Measurements from ENCODE around the gene GDF15.
A peak's percentile ranks its signal among the peaks of the same experiment; 100 is the strongest.
"Not testable (repeated sequence)": the region's sequence is repeated elsewhere in the genome, so short reads cannot be mapped to it uniquely, and the experiment has no call there.

The GDF15 gene

DNA sequence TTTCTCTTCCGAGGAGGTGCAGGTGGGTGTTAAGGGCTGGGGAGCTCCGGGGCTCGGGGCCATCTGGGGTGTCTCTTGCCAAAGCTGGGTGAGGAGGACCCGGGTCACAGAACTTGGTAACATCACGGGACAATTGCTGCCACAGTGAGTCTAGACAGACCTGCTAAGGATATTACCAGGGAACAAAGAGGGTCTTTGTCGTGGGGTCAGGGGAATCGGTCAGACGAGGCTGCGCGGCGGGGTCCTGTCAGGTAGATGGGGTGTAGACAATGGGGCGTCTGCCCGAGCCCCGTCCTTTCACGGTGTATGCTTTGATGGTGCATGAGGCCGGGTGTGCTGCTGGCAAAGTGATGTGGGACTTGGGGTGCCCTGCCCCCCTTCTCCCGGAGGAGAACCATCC lies 37.8 kb upstream of the GDF15 start:
- Histone ChIP-seq H4K20me1 (ENCODE audit: insufficient read depth, low read length) (no peaks in the 10 kb centered on the region), H3K27ac (ENCODE audit: low read length) (no peak overlapping the region), H2AFZ (ENCODE audit: low read depth, low read length) (no peak overlapping the region), H3K4me2 (ENCODE audit: insufficient read depth, low read length) (no peak overlapping the region), H3K4me1 (ENCODE audit: insufficient read depth, low read length) (no peaks in the 10 kb centered on the region), H3K4me3 (ENCODE audit: low read depth in 1 of 2, low read length in 2 of 2) (no peak overlapping the region), H3K79me2 (ENCODE audit: insufficient read depth, low read length) (no peaks in the 10 kb centered on the region), H3K9ac (ENCODE audit: low read depth, low read length) (no peak overlapping the region), H3K27me3 (ENCODE audit: insufficient read depth, low read length, poor library complexity) (no peaks in the 10 kb centered on the region), H3K36me3 (ENCODE audit: insufficient read depth, low read length) (no peaks in the 10 kb centered on the region), H3K9me3 (ENCODE audit: insufficient read depth, low read length, severe bottlenecking) (no peaks in the 10 kb centered on the region)
- ATAC-seq (ENCODE audit: insufficient read depth, low read depth) (no peak), DNase-seq (no peak)
- TF ChIP-seq, protein P1, sequence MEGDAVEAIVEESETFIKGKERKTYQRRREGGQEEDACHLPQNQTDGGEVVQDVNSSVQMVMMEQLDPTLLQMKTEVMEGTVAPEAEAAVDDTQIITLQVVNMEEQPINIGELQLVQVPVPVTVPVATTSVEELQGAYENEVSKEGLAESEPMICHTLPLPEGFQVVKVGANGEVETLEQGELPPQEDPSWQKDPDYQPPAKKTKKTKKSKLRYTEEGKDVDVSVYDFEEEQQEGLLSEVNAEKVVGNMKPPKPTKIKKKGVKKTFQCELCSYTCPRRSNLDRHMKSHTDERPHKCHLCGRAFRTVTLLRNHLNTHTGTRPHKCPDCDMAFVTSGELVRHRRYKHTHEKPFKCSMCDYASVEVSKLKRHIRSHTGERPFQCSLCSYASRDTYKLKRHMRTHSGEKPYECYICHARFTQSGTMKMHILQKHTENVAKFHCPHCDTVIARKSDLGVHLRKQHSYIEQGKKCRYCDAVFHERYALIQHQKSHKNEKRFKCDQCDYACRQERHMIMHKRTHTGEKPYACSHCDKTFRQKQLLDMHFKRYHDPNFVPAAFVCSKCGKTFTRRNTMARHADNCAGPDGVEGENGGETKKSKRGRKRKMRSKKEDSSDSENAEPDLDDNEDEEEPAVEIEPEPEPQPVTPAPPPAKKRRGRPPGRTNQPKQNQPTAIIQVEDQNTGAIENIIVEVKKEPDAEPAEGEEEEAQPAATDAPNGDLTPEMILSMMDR (IDR thresholded peaks at IDR 0.05; ENCODE audit: borderline replicate concordance, extremely low read depth, low read length, poor library complexity, severe bottlenecking) = no peak
- no peak for TF ChIP-seq EZH2 (IDR thresholded peaks at IDR 0.05; ENCODE audit: borderline replicate concordance, low read depth, low read length, severe bottlenecking)

DNA sequence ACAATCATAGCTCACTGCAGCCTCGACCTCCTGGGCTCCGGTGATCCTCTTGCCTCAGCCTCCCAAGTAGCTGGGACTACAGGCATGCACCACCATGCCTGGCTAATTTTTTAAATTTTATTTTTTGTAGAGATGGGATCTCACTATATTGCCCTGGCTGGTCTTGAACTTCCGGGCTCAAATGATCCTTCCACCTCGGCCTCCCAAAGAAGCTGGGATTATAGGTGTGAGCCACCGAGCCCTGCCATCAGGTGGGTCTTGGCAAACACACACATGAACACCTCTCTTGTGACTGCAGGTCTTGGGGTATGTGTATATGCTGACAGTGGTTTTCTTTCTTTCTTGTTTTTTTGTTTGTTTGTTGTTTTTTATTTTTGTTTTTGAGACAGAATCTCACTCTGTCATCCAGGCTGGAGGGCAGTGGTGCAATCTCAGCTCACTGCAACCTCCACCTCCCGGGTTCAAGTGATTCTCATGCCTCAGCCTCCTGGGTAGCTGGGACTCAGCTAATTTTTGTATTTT lies 37.1 kb upstream of the GDF15 start:
- not testable (repeated sequence) for H3K4me3 ChIP-seq (ENCODE audit: low read depth in 1 of 2, low read length in 2 of 2); H3K9ac ChIP-seq (ENCODE audit: low read depth, low read length); H3K4me1 ChIP-seq (ENCODE audit: insufficient read depth, low read length); H3K36me3 ChIP-seq (ENCODE audit: insufficient read depth, low read length); H3K4me2 ChIP-seq (ENCODE audit: insufficient read depth, low read length); H2AFZ ChIP-seq (ENCODE audit: low read depth, low read length); H3K79me2 ChIP-seq (ENCODE audit: insufficient read depth, low read length); H4K20me1 ChIP-seq (ENCODE audit: insufficient read depth, low read length); H3K27ac ChIP-seq (ENCODE audit: low read length); ATAC-seq (ENCODE audit: insufficient read depth, low read depth); H3K9me3 ChIP-seq (ENCODE audit: insufficient read depth, low read length, severe bottlenecking); H3K27me3 ChIP-seq (ENCODE audit: insufficient read depth, low read length, poor library complexity); DNase-seq

DNA sequence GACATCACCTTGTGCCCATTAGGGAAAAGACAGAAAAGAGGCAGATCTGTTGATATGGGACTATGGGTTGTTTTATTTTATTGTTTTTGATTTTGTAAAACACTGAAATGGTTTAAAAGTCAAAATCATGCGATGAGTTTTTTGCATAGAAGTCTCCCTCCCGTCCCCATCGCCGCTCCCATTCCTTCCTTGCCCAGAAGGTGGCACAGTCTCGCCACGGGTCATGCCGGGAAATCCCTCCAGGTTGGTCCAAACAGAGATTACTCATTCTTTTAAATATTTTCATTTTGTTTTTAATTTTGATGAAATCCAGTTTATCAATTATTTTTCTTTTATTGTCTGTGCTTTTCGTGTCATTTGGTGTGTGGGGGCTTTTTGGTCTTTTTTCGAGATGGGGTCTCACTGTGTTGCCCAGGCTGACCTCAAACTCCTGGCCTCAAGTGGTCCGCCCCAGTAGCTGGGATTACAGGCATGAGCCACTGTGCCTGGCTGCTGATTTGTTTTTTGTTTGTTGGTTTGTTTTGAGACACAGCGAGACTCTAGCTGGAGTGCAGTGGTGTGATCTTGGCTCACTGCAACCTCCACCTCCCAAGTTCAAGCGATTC lies 36.3 kb upstream of the GDF15 start:
- H3K9ac ChIP-seq (ENCODE audit: low read depth, low read length) = no peak overlapping the region
- H3K79me2 ChIP-seq (ENCODE audit: insufficient read depth, low read length) = no peaks in the 10 kb centered on the region
- no peak overlapping the region for H3K4me3 ChIP-seq (ENCODE audit: low read depth in 1 of 2, low read length in 2 of 2)
- no peak overlapping the region for H2AFZ ChIP-seq (ENCODE audit: low read depth, low read length)
- ATAC-seq (ENCODE audit: insufficient read depth, low read depth) = peak; percentile 62; the same call in 2 of the 3 replicates
- peak; percentile 53 for DNase-seq
- H3K27ac ChIP-seq (ENCODE audit: low read length) = no peak overlapping the region
- no peaks in the 10 kb centered on the region for H3K9me3 ChIP-seq (ENCODE audit: insufficient read depth, low read length, severe bottlenecking)
- H4K20me1 ChIP-seq (ENCODE audit: insufficient read depth, low read length) = no peaks in the 10 kb centered on the region
- no peak overlapping the region for H3K4me2 ChIP-seq (ENCODE audit: insufficient read depth, low read length)
- H3K36me3 ChIP-seq (ENCODE audit: insufficient read depth, low read length) = no peaks in the 10 kb centered on the region
- no peak for TF ChIP-seq EZH2 (IDR thresholded peaks at IDR 0.05; ENCODE audit: borderline replicate concordance, low read depth, low read length, severe bottlenecking)
- TF ChIP-seq, protein P1 (IDR thresholded peaks at IDR 0.05; ENCODE audit: borderline replicate concordance, extremely low read depth, low read length, poor library complexity, severe bottlenecking) = peak; percentile 62
- H3K27me3 ChIP-seq (ENCODE audit: insufficient read depth, low read length, poor library complexity) = no peaks in the 10 kb centered on the region
- no peaks in the 10 kb centered on the region for H3K4me1 ChIP-seq (ENCODE audit: insufficient read depth, low read length)

DNA sequence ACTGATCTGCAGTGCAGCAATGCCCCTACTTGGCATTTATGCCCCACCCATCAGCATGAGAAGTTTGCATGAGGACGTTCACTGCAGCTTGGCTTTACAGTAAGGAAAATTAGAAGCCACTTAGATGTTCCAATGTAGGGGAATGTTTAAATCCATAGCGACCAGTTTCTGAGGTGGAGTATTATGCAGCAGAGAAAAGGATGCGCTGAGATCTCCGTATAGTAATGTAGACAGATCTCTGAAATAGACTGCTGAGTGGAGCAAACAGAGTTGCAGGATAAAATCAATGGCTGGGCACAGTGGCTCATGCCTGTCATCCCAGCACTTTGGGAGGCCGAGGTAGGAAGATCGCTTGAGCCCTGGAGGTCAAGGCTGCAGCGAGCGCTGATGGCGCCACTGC lies 35.5 kb upstream of the GDF15 start:
- no peak for TF ChIP-seq EZH2 (IDR thresholded peaks at IDR 0.05; ENCODE audit: borderline replicate concordance, low read depth, low read length, severe bottlenecking)
- TF ChIP-seq, protein P1 (IDR thresholded peaks at IDR 0.05; ENCODE audit: borderline replicate concordance, extremely low read depth, low read length, poor library complexity, severe bottlenecking) = no peak
- Histone ChIP-seq H3K79me2 (ENCODE audit: insufficient read depth, low read length) (no peaks in the 10 kb centered on the region), H3K9ac (ENCODE audit: low read depth, low read length) (no peak overlapping the region), H3K4me3 (ENCODE audit: low read depth in 1 of 2, low read length in 2 of 2) (no peak overlapping the region), H3K27me3 (ENCODE audit: insufficient read depth, low read length, poor library complexity) (no peaks in the 10 kb centered on the region), H3K4me2 (ENCODE audit: insufficient read depth, low read length) (no peak overlapping the region), H3K36me3 (ENCODE audit: insufficient read depth, low read length) (no peaks in the 10 kb centered on the region), H2AFZ (ENCODE audit: low read depth, low read length) (no peak overlapping the region), H3K27ac (ENCODE audit: low read length) (no peak overlapping the region), H3K4me1 (ENCODE audit: insufficient read depth, low read length) (no peaks in the 10 kb centered on the region), H4K20me1 (ENCODE audit: insufficient read depth, low read length) (no peaks in the 10 kb centered on the region), H3K9me3 (ENCODE audit: insufficient read depth, low read length, severe bottlenecking) (no peaks in the 10 kb centered on the region)
- ATAC-seq (ENCODE audit: insufficient read depth, low read depth) = no peak
- DNase-seq = no peak
